Iris pigment epithelial cell (primary cell): ENCODE measurements around the gene TBC1D1.

ENCODE experiments used
- DNase-seq: peaks from one replicate; pipeline ENCODE4 v3.0.0-alpha.2; 2011; ENCODE audit warnings: low read depth

The TBC1D1 gene

DNA sequence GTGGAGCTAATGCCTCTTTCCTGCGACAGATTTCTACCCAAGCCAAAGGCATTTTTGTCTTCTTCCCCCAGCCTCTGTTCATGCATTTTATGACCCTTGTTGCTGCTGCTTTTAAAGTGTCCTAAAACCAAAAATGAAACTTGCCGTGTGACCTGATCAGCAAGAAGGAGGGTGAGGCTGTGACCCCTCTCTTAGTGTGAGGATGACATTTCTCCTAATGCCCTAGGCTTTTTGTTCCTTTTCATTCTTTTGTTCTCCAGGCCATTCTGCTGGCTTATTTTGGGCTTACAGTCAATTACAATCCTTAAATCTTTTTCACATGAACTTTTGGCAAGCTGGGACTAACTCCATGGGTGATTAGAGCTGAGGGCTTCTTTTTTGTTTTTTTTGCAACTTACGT, 103.7 kb downstream of the TBC1D1 start:
- DNase-seq = no peak

DNA sequence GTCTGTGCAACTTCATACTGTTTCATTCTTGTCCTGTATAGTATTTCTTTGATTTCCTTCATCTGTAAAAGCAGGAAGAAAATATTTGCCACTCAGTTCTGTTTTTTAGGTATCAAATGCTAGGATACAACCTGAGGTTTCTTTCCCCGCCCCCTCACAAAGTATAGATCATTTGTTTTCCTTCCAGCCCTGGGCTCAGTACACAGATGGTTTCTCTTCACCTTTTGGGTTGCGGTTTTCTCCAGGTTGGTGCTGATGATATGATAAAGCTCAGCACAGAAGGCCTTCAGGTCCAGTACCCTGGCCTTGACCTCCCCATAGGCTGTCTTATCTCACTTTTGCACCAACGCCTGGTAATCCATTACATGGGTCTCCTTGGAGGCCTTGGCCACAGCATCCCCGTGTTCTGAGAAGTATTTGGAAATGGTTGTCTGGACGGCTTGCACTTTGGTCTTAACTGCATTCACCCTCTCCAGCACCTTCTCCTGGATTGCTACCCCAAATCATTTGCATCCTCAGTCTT, 104.5 kb downstream of the TBC1D1 start:
- no peak for DNase-seq

DNA sequence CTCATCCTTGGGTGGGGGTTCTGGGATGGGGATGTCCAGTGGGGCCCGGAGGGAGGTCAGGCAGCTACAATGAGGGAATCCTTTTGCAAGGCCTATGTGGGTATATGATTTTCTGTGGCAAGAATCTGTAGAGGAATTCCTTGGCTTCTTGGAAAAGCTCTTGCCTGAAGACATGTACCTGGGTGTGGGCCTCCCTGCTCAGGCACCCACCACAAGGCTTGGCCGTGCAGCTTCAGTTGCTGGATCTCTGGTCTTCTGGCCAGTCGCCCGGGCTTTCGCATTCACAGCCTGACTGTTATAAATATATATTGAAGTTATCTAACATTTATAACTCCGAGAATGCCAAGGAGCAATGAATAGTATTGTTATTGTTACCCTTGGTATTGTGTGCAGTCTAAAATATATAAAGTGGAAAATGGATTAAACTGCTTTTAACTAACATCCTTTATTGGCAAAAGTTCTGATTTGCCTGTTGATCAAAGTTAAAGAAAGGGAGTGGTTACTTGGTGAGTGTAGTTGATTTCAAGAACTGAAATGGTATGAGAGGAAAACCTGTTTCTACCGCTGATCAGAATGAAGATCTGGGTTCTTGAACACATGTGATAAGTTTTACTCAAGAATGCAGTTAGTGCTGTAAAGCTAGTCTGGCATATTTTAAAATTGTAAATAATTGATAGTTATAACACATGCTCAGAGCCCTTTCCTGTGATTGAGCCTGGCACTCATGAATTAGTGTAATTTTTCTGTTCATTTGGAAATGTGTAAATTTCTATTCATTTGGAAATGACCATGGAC, 105.3 kb downstream of the TBC1D1 start:
- no peak for DNase-seq

DNA sequence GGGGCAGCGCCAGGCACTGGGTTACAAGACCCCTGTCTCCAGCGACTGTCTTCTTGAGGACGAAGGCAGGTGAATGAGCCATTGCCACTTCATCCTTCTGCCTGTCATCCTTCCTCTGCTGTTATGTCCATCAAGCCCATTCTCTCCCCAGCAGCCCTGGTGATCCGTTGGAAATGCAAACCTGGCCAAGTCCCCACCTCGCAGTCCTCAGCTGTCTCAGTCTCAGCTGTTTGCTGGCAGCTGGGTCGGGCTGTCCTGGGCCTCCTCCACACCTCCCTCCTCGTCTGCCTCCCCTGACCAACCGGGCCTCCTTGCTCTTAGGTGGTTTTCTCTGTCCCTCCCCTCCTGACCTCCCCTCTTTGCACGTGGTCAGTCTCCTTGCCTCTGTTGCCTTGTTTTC, 107.3 kb downstream of the TBC1D1 start:
- DNase-seq = no peak

DNA sequence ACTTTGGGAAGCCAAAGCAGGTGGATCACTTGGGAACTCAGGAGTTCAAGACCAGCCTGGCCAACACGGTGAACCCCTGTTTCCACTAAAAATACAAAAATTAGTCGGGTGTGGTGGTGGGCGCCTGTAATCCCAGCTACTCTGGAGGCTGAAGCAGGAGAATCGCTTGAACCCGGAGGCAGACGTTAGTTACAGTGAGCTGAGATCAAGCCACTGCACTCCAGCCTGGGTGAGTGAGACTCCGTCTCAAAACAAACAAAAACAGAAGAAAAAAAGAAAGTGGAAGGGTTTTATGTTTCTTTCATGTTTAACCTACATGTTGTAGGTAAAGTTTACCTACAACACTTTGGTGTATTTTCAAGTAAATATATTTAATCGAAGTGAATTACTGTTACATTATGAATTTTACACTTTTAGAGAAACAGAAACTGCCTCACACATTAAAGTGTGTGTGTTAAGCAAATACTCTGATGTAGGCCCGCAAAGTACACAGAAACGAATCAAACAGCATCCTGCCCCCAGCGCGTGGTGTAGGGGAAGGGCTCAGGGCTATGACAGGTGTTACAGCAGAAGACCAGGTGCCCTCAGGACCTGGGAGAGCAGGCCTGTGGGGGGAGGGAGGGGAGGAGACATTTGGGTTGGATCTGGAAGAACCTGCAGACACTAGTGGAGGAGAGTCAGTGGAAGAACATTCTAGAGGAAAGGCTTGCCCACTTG, 108.3 kb downstream of the TBC1D1 start:
- DNase-seq = no peak

DNA sequence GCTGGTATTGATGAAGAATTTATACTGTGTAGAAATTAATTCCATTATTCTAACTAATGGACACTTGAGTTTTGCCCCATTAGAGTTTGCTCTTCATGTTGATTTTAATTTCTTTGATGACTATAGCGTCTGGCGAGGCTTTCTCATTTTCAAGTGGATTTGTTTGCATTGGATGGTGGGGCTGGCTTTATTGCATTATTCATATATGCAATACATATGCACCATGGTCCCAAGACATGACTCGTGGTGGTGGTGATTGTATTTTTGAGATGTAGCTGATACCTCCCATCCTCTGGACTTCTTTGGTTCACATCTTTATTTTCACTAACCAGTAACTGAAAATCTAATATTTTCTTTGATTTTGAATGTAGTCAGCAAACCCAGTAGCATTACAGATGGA, 109.1 kb downstream of the TBC1D1 start:
- no peak for DNase-seq

DNA sequence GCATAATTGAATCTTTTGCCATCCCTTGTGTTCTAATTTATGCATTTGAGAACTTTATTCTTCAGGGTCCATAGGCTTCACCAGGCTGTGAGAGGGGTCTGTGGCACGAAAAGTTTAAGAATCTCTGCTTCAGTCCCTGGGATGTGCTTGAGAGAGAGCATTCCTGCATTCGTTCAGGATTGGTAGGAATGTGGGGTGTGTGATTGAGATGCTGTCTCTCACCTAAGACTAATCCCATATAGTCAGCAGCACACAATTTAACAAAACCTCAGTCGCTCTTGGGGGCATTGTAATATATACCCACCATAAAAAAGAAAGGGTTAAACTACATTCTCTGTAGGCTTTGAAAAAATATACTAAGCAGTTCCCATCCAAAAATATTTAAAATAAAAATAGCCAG, 111.0 kb downstream of the TBC1D1 start:
- DNase-seq = no peak

DNA sequence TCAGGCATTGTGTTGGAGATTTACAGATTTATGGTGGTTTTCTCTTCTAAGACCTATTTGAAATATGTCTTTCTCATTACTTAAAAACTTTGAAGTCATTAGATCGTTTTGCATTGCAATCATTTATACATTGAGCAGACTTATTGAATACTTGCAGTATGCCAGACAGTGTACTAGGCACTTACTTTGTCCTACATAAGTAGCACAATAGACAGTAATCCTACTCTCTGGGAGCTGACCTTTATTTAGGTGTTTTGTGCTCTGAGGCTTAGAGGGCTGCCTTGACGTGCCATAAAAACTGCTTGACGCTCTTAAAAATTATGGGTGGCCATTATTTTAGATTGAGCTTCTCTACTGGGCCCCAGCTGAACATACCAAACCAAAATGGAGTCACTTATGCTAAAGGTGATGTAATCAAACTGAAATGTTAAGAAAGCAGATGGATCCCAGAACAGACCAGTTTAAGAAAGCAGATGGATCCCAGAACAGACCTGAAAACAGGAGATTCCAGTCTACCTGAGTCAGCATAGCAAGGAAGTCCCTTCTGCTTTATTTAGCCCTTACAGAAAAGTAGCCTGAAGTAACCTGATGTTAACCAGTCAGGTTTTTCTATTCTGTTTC, 111.7 kb downstream of the TBC1D1 start:
- peak; percentile 44 for DNase-seq

DNA sequence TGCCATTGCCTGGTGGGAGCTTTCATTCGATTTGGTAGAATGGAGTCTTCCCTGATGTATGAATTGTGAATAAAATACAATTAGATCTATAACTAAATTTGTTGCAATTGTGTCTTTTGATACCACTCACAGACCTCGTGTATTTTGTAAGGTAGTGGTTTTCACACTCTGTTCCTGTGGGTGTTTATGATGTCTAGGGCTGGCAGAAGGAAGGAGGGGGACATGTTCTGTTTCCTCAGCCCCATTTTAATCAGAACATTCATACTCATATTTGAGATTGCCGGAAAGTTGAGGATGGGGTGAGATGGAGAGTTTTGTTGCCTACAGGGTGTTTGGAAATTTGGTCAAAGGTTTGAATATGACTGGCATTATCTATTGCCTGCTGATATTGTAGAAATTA, 112.2 kb downstream of the TBC1D1 start:
- DNase-seq = no peak

DNA sequence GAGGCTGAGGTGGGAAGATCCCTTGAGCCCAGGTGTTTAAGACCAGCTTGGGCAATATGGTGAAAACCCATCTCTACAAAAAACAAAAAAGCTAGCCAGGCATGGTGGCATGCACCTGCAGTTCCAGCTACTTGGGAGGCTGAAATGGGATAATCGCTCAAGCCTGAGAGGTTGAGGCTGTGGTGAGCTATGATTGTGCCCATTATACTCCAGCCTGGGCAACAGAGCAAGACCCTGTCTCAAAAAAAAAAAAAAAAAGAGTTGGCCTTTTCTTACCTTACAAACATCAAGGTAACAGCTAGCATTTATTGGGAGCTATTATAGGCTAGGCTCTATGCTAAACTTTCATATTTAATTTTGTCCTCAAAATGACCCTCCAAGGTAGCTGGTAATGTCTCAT, 112.7 kb downstream of the TBC1D1 start:
- no peak for DNase-seq

DNA sequence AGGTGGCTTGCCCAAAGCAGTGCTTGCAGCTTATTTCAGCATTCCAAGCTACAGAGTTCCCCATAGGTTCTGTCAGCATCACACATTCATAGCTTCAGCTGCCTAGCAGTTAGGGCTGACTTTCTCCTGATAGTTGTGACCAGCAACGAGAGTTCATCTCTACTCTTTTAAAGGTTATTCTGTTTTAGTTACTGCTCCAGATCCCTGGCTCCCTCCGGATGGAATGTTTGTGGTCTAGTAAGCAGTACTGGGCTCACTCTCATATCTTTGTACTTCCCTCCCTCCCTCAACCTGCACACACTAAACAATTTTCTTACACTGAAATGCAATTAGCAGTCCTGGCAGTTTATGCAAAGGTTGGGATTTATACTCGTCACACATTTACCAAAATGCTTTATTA, 113.2 kb downstream of the TBC1D1 start:
- peak; percentile 53 for DNase-seq

DNA sequence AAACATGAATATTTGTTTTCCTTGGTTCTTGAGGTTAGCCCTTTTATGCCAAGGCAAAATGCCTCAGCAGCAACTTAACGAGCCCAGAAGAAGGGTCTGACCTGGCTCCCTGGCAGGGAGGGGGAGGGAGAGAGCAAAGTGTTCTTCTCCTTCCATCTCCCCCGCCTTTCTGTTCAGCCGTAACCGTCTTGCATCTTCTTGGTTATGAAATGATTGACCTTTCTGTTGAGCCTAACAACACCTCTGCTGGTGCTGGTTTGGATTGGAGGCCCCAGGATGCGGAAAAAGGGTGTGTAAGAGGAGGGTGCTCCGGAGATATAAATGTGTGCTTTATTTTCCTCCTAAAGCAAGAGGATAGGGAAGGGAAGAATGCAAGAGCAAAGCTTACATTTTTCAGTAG, 114.0 kb downstream of the TBC1D1 start:
- no peak for DNase-seq

DNA sequence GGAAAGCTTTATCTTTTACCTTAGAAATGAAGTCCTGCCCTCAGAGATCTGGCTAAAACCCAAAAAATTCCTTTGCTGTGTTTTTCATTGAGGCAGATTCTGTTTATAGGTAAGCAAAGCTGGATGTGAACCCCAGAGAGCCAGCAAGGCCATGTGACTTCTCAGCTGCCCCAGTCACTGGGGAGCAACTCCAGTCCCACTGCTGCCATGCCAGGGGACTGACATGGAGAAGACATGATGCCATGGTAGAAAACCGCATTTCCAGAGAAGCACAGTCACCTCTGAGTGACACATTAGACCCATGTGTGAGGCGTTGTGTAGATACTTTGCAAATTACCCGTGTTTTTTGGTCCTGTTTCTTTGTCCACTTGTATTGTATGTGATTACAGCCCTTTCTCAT, 114.8 kb downstream of the TBC1D1 start:
- no peak for DNase-seq

DNA sequence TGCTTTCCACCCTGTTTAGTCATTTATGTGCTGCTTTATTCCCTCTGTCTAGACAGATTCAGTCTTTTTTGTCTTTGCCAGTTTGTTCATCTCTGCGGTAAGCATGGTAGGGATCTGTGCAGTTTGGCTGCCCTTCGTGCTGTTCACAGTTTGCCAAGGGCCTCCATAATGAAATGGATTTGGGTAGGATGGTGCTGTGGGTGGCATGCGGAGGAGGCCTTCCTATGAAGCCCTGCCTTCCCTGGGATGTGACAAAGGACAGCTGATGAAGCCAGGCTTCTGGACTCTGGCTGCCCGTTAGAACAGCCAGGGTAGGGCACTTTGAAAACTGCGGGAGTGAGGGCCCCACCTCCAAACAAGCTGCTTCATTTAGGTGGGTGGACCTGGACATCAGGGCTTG, 116.8 kb downstream of the TBC1D1 start:
- no peak for DNase-seq

DNA sequence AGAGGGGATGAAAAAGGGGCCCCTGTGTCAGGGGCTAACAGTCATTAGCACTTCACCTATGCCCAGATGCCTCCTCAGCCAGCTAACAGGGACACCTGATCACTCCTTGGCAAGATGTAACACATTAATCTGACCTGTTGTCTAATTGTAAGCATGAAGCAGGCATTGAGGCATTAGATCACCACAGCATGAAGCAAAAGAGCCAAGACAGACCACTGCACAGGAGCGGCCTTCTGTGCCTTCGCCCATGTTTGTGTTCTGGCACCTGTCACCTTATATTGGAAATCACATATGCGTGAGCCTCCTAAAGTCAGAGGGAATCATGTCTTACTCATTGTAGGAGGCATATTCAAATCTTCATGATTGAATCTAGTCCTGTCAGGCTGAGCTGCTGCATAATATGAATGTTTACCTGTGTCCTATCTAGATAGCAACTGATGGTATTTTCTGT, 117.7 kb downstream of the TBC1D1 start:
- DNase-seq = no peak

DNA sequence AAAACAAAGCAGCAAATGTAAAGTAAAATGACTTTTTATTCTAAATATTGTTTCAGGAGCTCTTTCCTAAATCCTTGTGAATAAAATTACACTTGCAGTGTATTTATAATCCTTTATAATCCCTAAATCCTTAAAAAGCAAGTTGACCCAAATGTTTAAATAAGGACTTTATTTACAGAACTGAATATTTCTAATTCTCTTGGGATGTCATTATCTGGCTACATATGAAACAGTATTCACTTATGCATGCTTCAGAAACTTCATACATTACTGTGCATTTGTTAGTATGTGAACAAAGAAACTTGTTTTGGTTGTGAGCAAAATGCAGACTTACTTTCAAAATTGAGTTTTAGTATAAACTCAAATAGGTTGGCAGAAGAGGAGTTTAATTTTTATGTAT, 118.5 kb downstream of the TBC1D1 start:
- DNase-seq = no peak

DNA sequence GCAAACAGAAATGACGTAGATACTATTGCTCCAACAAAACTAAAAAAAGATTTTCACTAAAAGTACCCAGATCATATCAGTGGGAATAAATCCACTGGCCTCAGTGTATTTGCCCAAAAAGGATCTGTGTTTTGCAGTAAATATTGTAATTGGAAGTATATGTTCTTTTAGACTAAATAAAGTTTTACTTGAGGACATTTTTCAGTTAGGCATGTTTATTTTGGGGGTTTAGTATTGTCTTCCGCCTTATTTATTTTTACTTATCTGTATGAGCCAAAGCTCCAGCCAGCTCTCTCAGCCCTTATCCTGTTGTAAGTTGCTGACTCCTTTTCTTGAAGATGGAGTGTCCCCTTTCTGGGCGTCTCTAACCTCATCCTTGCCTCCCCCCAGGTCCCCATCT, 119.1 kb downstream of the TBC1D1 start:
- no peak for DNase-seq

DNA sequence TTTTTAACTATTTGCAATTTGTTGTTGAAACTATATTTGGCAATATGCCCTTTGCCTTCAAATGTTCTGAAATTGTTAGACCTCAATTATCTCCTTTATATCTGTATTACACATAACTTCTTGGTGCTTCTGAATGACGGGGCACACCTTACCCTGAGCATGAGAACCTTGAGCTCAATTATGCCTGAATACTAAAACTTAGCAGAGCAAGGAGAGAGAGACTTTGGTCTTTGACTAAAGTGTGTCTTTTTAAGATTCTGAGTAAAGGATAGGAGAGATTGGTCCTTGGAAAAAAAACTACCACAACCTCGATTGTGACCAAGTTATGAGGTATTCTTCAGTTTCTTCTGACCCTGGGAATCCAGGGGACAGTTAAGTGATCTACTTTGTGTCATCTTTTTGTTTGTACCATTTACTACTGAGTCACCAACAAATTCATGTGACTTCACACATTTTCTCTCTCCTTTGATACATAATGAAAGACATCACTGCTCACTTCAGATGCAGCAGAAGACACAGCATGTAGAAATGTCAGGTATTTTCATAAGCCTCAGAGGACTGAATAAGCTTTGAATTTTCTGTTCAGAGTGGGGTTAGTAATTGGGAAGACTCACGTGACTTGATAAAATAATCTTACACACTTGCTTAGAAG, 120.8 kb downstream of the TBC1D1 start:
- DNase-seq = no peak

DNA sequence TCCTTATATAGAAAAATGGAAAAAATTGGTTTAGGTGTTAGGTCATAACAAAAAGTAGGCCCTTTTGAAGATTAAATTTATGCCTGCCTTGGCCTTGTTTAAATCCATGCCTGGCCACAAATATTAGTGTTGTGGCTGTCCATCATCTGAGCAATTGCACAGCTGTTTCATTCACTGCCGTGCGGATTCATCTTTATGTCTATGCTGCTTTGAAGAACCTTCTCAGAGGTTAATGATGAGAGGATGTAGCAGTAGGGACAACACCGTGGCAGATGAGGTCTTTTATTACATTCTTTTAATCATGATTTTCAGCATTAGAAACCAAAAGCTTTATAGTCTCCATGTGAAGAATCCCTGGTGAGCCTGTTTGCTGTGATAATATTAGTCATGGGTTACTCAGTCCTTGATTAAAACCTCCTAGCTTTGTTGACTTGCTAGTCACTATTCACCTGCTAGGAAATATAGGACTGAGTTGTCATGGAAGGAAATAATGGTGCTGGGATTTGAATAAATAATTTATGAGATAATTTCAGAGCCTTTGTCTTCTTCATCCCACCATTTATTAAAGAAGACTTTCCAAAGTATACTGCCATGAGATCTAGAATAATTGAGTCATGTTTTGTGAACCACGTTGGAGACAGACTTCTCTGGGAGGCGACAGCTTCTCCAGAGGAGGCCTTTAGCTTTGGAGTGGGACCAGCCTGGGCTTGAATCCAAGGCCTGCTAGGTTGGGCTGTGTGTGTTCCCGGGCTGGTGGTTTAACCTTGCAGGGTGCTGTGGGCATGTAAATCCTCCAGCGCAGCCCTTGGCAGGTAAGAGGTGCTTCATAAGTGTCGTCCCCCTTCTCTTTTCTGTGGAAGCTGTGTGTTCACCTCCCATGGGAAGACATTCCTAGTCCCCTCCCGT, 122.8 kb downstream of the TBC1D1 start:
- DNase-seq = peak; percentile 28

DNA sequence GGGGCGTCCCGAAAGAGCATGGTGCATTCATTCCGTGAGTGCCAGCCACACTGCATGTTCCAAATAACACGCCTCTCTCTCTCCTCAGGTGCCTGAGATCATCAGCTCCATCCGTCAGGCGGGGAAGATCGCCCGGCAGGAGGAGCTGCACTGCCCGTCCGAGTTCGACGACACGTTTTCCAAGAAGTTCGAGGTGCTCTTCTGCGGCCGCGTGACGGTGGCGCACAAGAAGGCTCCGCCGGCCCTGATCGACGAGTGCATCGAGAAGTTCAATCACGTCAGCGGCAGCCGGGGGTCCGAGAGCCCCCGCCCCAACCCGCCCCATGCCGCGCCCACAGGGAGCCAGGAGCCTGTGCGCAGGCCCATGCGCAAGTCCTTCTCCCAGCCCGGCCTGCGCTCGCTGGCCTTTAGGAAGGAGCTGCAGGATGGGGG, 123.6 kb downstream of the TBC1D1 start:
- DNase-seq = no peak

DNA sequence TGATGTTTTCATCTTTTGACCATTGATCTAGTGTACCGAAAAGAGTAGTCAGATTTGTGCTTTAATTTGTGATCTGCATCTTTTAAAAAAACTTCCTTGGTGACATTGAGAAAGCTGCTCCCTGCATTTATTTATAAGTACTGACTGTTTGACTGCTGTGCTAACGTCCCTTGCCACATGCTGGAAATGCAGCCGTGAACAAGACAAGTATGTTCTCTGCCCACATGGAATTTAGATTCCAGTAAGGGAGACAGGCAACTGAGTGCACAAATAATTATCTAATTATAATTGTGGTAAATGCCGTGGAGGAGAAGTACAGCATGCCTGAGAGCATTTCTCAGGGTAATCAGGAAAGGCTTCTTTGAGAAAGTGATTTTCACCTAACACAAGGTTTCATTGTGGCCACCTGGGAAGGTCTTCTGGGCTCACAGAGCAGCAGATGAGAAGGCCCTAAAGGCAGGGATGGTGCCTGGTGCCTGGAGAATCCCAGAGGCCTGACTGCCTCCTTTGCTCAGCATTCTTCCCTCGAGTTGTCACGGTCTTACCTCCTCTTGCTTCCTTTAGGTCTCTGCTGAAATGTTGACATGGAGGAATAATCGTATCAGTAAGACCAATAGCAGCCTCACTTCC, 125.1 kb downstream of the TBC1D1 start:
- no peak for DNase-seq
